H1 (cell line): Measurements from ENCODE around the gene TP73. TPM values are rescaled to one million over a fixed set of nuclear protein-coding genes. Genes with fewer than 3 reads are reported as not detected.

Experiments used
- EZH2 ChIP-seq: fragments of 200-600 bp; sonication (generic); IDR thresholded peaks from 2 replicates; pipeline ENCODE4 v1.7.1; 2012; ENCODE audit warnings: low read depth, mild to moderate bottlenecking, moderate library complexity, low read length, inconsistent platforms; ENCODE audit not compliant: severe bottlenecking
- polyA plus RNA-seq, 7 experiments: library from polyadenylated mRNA; depleted of rRNA in 3 of 7; stranded (reverse) in 5 of 7; unstranded in 2 of 7; fragments of >200 nt in 5 of 7; fragments of 200-250 nt in 2 of 7; gene quantifications; 1 replicate in 5 of 7; 2 replicates in 1 of 7; 4 replicates in 1 of 7; pipeline versions ENCODE4 v1.2.1 to v1.2.3, GENCODE V29; 2011 to 2013; ENCODE audit warnings: missing spikeins in 2 of 7, mixed read lengths in 2 of 7
- total RNA-seq: library from RNA; stranded (reverse); fragmentation: NEBNext Ultra II Directional; extraction: Animal tissue kit (Norgen Biotek cat#: 25700); gene quantifications from 2 replicates; pipeline ENCODE4 v1.2.1, GENCODE V29; 2021

The TP73 gene
- total and polyA plus RNA-seq, 2 of the 8 experiments (the other 6 are each of a cell fraction or from before 2014, with no cell fraction given), result 2.6 to 3.1 TPM

- no peak for TF ChIP-seq EZH2
Measured at GRCh38 chr1:3699596-3699995, 47.3 kb downstream of the TP73 start (continued).
